SU-DHL-6 (cell line): ENCODE measurements around the gene MDK.

ENCODE experiments used
- H2AFZ ChIP-seq: fragments of 200-600 bp; sonication (generic); 2 replicates; pipeline ENCODE4 v1.6.1; 2014; ENCODE audit warnings: low read depth, mild to moderate bottlenecking, moderate library complexity, mixed read lengths, antibody characterized with exemption, low read length; ENCODE audit not compliant: severe bottlenecking
- H3F3A ChIP-seq: fragments of 200-600 bp; shearing (Covaris generic); 2 replicates; pipeline ENCODE4 v1.6.0; 2016; ENCODE audit warnings: antibody characterized with exemption, mild to moderate bottlenecking; ENCODE audit not compliant: insufficient read depth
- H3K27ac ChIP-seq: fragments of 200-600 bp; sonication (generic); 2 replicates; pipeline ENCODE4 v1.5.1; 2016; ENCODE audit warnings: low read depth, mild to moderate bottlenecking, low read length, moderate library complexity, mixed read lengths
- H3K27me3 ChIP-seq: fragments of 200-600 bp; sonication (generic), shearing (Covaris generic); 2 replicates; pipeline ENCODE4 v1.6.0; 2014; ENCODE audit warnings: mild to moderate bottlenecking, low read length
- H3K36me3 ChIP-seq: fragments of 200-600 bp; sonication (generic); 2 replicates; pipeline ENCODE4 v1.6.1; 2014; ENCODE audit warnings: mild to moderate bottlenecking, low read length, mixed read lengths
- H3K4me2 ChIP-seq: fragments of 300-600, 200-600 bp; shearing (Covaris generic), sonication (generic); 2 replicates; pipeline ENCODE4 v1.6.0; 2014; ENCODE audit warnings: low read length, low read depth, mild to moderate bottlenecking; ENCODE audit not compliant: poor library complexity, severe bottlenecking
- H3K4me3 ChIP-seq: fragments of 200-600 bp; sonication (generic); 2 replicates; pipeline ENCODE4 v1.5.1; 2014; ENCODE audit warnings: antibody characterized with exemption, low read length, mild to moderate bottlenecking, mixed read lengths; ENCODE audit not compliant: insufficient read depth, poor library complexity, severe bottlenecking
- H3K79me2 ChIP-seq: fragments of 200-600 bp; sonication (generic); 2 replicates; pipeline ENCODE4 v1.6.1; 2014; ENCODE audit warnings: mild to moderate bottlenecking, low read length, moderate library complexity; ENCODE audit not compliant: insufficient read depth
- H3K9ac ChIP-seq: fragments of 200-600 bp; sonication (generic); 2 replicates; pipeline ENCODE4 v1.7.0; 2014; ENCODE audit warnings: mild to moderate bottlenecking, low read length
- H3K9me2 ChIP-seq: fragments of 200-600 bp; sonication (generic); replicated peaks from 2 replicates; pipeline ENCODE4 v1.6.1; 2014; ENCODE audit warnings: low read length; ENCODE audit not compliant: insufficient read depth
- H3K9me3 ChIP-seq: fragments of 200-600 bp; sonication (generic); 2 replicates; pipeline ENCODE4 v1.6.1; 2014; ENCODE audit warnings: low read length, mixed read lengths; ENCODE audit not compliant: insufficient read depth
- H4K20me1 ChIP-seq: fragments of 200-600 bp; sonication (generic); 2 replicates; pipeline ENCODE4 v1.6.1; 2014; ENCODE audit warnings: low read depth, mild to moderate bottlenecking, antibody characterized with exemption, low read length, moderate library complexity, mixed read lengths
- EZH2phosphoT487 ChIP-seq: fragments of 200-600 bp; sonication (generic), shearing (Covaris generic); conservative IDR thresholded peaks from 2 replicates; pipeline ENCODE4 v1.6.1; 2018; ENCODE audit warnings: mild to moderate bottlenecking, antibody characterized with exemption, low read length, moderate library complexity, mixed read lengths
- TF ChIP-seq, protein P1 (sequence below): fragments of 200-600 bp; sonication (generic); IDR thresholded peaks from one replicate; pipeline ENCODE4 v1.5.1; 2017; ENCODE audit warnings: antibody characterized with exemption, mild to moderate bottlenecking, low read length, moderate library complexity; ENCODE audit not compliant: insufficient read depth, poor library complexity, severe bottlenecking

Gene MDK

DNA sequence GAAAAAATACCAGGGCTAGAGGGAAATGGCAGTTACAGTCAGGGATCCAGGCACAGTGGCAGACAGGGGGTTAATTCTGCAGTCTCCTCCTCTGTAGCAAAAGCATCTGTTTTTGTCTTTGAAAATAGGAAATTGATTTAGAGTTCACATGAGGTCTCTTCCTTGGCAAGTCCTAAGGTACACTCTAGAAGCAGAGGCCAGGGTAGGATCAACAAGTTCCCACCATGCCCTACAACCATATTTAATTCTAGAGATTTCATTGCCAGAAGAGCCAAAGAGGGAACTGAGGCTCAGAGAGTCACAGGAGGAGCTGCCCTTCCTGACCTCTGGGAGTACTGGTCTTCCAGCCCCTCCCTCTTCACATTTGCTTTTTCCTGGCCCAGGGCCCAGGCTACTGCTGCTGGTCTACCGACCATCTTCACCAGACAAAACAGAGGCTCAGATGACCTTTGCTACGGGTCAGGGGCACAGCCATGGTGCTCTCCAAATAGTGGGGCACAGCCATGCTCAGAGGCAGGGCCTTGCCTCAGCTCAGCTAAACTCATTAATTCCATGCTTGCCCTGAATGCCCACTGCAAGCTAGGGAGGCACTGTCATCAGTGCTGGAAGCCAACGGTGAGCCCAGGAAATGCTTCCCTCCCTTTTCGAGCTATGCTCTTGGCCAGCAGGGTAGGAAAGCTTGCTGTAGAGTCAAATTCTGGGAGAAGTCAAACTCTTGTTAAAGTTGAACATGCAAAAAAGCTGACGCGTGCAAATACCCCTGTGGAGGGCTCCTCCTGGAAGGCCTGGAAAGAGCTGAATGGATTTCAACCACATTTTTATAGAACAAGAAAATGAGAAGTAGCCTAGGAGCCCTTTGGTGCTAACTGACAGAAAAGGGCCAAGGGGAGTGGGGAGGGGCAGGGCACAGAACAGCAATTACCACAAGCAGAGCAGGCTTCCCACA is 21.8 kb downstream of the MDK start:
- no peak overlapping the region for H3K4me3 ChIP-seq
- H3K27me3 ChIP-seq, result no peaks in the 10 kb centered on the region
- no peak overlapping the region for H3K27ac ChIP-seq
- no peak overlapping the region for H2AFZ ChIP-seq
- H3K4me2 ChIP-seq, result no peak overlapping the region
- no peaks in the 10 kb centered on the region for H3K9me3 ChIP-seq
- H3K36me3 ChIP-seq, result no peaks in the 10 kb centered on the region
- no peaks in the 10 kb centered on the region for H3K79me2 ChIP-seq
- no peaks in the 10 kb centered on the region for H3F3A ChIP-seq
- H3K9me2 ChIP-seq, result no peaks in the 10 kb centered on the region
- TF ChIP-seq, protein P1, sequence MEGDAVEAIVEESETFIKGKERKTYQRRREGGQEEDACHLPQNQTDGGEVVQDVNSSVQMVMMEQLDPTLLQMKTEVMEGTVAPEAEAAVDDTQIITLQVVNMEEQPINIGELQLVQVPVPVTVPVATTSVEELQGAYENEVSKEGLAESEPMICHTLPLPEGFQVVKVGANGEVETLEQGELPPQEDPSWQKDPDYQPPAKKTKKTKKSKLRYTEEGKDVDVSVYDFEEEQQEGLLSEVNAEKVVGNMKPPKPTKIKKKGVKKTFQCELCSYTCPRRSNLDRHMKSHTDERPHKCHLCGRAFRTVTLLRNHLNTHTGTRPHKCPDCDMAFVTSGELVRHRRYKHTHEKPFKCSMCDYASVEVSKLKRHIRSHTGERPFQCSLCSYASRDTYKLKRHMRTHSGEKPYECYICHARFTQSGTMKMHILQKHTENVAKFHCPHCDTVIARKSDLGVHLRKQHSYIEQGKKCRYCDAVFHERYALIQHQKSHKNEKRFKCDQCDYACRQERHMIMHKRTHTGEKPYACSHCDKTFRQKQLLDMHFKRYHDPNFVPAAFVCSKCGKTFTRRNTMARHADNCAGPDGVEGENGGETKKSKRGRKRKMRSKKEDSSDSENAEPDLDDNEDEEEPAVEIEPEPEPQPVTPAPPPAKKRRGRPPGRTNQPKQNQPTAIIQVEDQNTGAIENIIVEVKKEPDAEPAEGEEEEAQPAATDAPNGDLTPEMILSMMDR, result no peak
- TF ChIP-seq EZH2phosphoT487, result no peak
- no peak overlapping the region for H3K9ac ChIP-seq
- no peaks in the 10 kb centered on the region for H4K20me1 ChIP-seq

DNA sequence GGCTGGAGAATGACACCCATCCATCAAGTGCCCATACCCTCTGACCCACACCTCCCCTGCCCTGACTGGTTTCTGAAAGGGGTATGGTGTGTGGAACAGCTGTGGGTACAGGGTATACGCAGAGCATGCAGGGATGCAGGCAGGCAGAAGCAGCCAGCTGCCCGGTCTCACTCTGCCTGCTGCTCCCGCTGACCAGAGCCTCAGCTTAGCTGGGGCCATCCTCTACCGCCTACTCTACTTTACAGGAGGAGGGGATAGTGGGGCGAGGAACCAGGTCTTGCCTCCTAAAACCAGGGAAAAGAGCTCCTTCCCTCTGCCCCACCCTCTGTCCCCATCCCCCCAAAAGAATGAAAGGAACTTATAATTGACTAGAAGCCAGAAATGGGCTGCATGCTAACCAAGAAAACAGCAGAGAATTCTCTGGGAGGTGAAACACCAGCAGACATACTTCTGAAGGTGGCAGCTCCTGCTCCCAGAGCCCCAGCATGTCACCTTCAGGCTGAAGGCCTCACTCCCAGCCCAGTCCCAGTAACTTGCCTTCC is 23.1 kb downstream of the MDK start:
- Histone ChIP-seq H3K27me3 (no peaks in the 10 kb centered on the region), H3K9me2 (no peaks in the 10 kb centered on the region), H3K79me2 (no peaks in the 10 kb centered on the region), H3F3A (no peaks in the 10 kb centered on the region), H4K20me1 (no peaks in the 10 kb centered on the region), H2AFZ (no peak overlapping the region), H3K4me2 (no peak overlapping the region), H3K4me3 (no peak overlapping the region), H3K27ac (no peak overlapping the region), H3K9ac (no peak overlapping the region), H3K36me3 (no peaks in the 10 kb centered on the region), H3K9me3 (no peaks in the 10 kb centered on the region)
- TF ChIP-seq, protein P1, result no peak
- no peak for TF ChIP-seq EZH2phosphoT487

DNA sequence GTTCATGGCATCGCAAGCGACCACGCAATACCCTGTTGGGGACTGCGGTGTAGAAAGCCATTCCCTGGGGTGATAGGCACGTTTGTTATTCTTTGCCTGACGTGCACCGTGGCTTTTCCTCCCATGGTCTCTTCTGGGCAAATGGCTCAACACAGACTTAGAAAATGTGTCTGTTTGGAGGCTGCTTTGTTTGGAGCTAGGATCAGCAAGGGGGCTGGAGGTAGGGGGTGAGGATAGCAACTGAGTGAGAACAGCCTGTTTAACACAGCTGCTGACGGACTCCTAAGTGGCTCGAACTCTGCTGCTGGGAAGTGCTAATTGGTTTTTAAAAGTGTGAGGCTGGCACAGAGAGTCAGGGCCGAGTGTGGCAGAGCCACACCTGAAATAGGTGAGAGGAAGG is 26.2 kb downstream of the MDK start:
- H3K9me2 ChIP-seq, result no peaks in the 10 kb centered on the region
- H3K4me2 ChIP-seq, result no peak overlapping the region
- no peak overlapping the region for H3K4me3 ChIP-seq
- H3K36me3 ChIP-seq, result no peaks in the 10 kb centered on the region
- TF ChIP-seq, protein P1, result no peak
- TF ChIP-seq EZH2phosphoT487, result no peak
- H3K27me3 ChIP-seq, result no peaks in the 10 kb centered on the region
- no peaks in the 10 kb centered on the region for H3K79me2 ChIP-seq
- H3F3A ChIP-seq, result no peaks in the 10 kb centered on the region
- H4K20me1 ChIP-seq, result no peaks in the 10 kb centered on the region
- no peak overlapping the region for H3K9ac ChIP-seq
- H2AFZ ChIP-seq, result no peak overlapping the region
- H3K27ac ChIP-seq, result no peak overlapping the region
- no peaks in the 10 kb centered on the region for H3K9me3 ChIP-seq
